HepG2 (cell line): Measurements from ENCODE around the gene TMC4. TPM values are rescaled to one million over a fixed set of nuclear protein-coding genes. Genes with fewer than 3 reads are reported as not detected.
A peak's percentile ranks its signal among the peaks of the same experiment; 100 is the strongest.

Source experiments
- BORCS8-MEF2B ChIP-seq: sonication (generic); formaldehyde crosslinking; IDR thresholded peaks from 2 replicates; pipeline ENCODE4 v1.8.0; 2022; ENCODE audit warnings: mild to moderate bottlenecking, missing genetic modification reagents
- CBX2 ChIP-seq, 2 experiments: fragments of 200-600 bp in 1 of 2; sonication (generic); formaldehyde crosslinking in 1 of 2; IDR thresholded peaks; 2 replicates each; pipeline versions ENCODE4 v1.7.0 to v1.8.1; 2018 to 2022; ENCODE audit warnings: low read depth in 2 of 2, low read length in 1 of 2, mild to moderate bottlenecking in 1 of 2, missing genetic modification reagents in 1 of 2
- CENPX ChIP-seq: sonication (generic); formaldehyde crosslinking; IDR thresholded peaks from 2 replicates; pipeline ENCODE4 v1.9.0; 2021; ENCODE audit warnings: mild to moderate bottlenecking, missing genetic modification reagents, moderate library complexity
- FOXP4 ChIP-seq: sonication (generic); formaldehyde crosslinking; IDR thresholded peaks from 2 replicates; pipeline ENCODE4 v1.4.0; 2020; ENCODE audit warnings: missing genetic modification reagents
- GABPB1 ChIP-seq: IDR thresholded peaks from 2 replicates; pipeline ENCODE4 v1.6.1; 2016; ENCODE audit warnings: mild to moderate bottlenecking, missing genetic modification reagents, moderate library complexity, missing compliant biosample characterization
- GTF2F1 ChIP-seq: fragments of 150-350 bp; IDR thresholded peaks from 2 replicates; pipeline ENCODE4 v1.6.1; 2014; ENCODE audit warnings: low read length
- IKZF5 ChIP-seq: IDR thresholded peaks from 2 replicates; pipeline ENCODE4 v1.6.1; 2018; ENCODE audit warnings: missing genetic modification reagents, mild to moderate bottlenecking, missing compliant biosample characterization
- MLXIP ChIP-seq: sonication (generic); formaldehyde crosslinking; IDR thresholded peaks from 2 replicates; pipeline ENCODE4 v1.9.0; 2021; ENCODE audit warnings: missing genetic modification reagents, borderline replicate concordance
- MTF2 ChIP-seq: sonication (generic); formaldehyde crosslinking; IDR thresholded peaks from 2 replicates; pipeline ENCODE4 v1.5.0; 2020; ENCODE audit warnings: missing genetic modification reagents, borderline replicate concordance
- MYPOP ChIP-seq: sonication (generic); formaldehyde crosslinking; IDR thresholded peaks from 2 replicates; pipeline ENCODE4 v1.8.1; 2023; ENCODE audit warnings: mild to moderate bottlenecking, moderate library complexity, missing genetic modification reagents
- PRMT3 ChIP-seq: sonication (generic); formaldehyde crosslinking; IDR thresholded peaks from 2 replicates; pipeline ENCODE4 v1.8.1; 2022; ENCODE audit warnings: low read depth, mild to moderate bottlenecking, moderate library complexity, missing genetic modification reagents, borderline replicate concordance
- ZBTB2 ChIP-seq: sonication (generic); formaldehyde crosslinking; IDR thresholded peaks from 2 replicates; pipeline ENCODE4 v1.8.0; 2022; ENCODE audit warnings: low read depth, missing genetic modification reagents
- ZNF331 ChIP-seq: sonication (generic); formaldehyde crosslinking; IDR thresholded peaks from 2 replicates; pipeline ENCODE4 v1.4.0; 2020; ENCODE audit warnings: missing genetic modification reagents
- ZNF580 ChIP-seq: IDR thresholded peaks from 2 replicates; pipeline ENCODE4 v1.6.1; 2016; ENCODE audit warnings: low read depth, borderline replicate concordance
- ZSCAN21 ChIP-seq: sonication (generic); formaldehyde crosslinking; IDR thresholded peaks from 2 replicates; pipeline ENCODE4 v1.8.0; 2022; ENCODE audit warnings: mild to moderate bottlenecking, missing genetic modification reagents, moderate library complexity, borderline replicate concordance
- ZSCAN5A ChIP-seq: sonication (generic); formaldehyde crosslinking; IDR thresholded peaks from 2 replicates; pipeline ENCODE4 v1.8.0; 2022; ENCODE audit warnings: mild to moderate bottlenecking, missing genetic modification reagents, borderline replicate concordance
- polyA plus RNA-seq, 8 experiments: library from polyadenylated mRNA; depleted of rRNA in 3 of 8; stranded (reverse) in 7 of 8; unstranded in 1 of 8; fragments of >200 nt; fragmentation: Illumina TruSeq in 4 of 8; extraction: Trizol in 4 of 8; gene quantifications; 2 replicates each; pipeline versions ENCODE4 v1.2.1 to v1.2.3, GENCODE V29; 2011 to 2016; ENCODE audit warnings: low read depth in 4 of 8, missing spikeins in 1 of 8, mixed read lengths in 1 of 8; ENCODE audit not compliant: insufficient read depth in 1 of 8
- total RNA-seq, 5 experiments: library from RNA; depleted of rRNA; stranded (reverse); fragments of >200 nt; fragmentation: Illumina TruSeq; extraction: Trizol; gene quantifications; 2 replicates each; pipeline ENCODE4 v1.2.3, GENCODE V29; 2016; ENCODE audit warnings: low read depth in 1 of 5

Gene TMC4
- total and polyA plus RNA-seq, 2 of the 13 experiments (the other 11 are each of a cell fraction or from before 2014, with no cell fraction given) = 0.13 to 0.24 TPM

- TF ChIP-seq MLXIP (CRISPR knock-in tag) = no peak
- peak; percentile 49; the same call in 1 of the 2 replicates for TF ChIP-seq GABPB1 (CRISPR knock-in tag)
- TF ChIP-seq ZSCAN5A = 0 out of 2 replicates have a peak, but pooled peaks have one; percentile 46
- TF ChIP-seq MYPOP (CRISPR knock-in tag) = no peak; the same call in 1 of the 2 replicates
- TF ChIP-seq ZSCAN21 (CRISPR knock-in tag) = peak; percentile 60; the same call in 1 of the 2 replicates
- TF ChIP-seq PRMT3 = no peak
- no peak for TF ChIP-seq CENPX (CRISPR knock-in tag)
- peak; percentile 50; the same call in 1 of the 2 replicates for TF ChIP-seq MTF2
- peak; percentile 41 for TF ChIP-seq FOXP4 (CRISPR knock-in tag)
- TF ChIP-seq GTF2F1 = no peak
- peak; percentile 65 for TF ChIP-seq ZNF331
- peak; percentile 19; the same call in 1 of the 2 replicates for TF ChIP-seq ZNF580 (CRISPR knock-in tag)
- TF ChIP-seq IKZF5 (CRISPR knock-in tag) = peak; percentile 74; the same call in 1 of the 2 replicates
- peak; percentile 44; the same call in 1 of the 2 replicates for TF ChIP-seq ZBTB2
- no peak for TF ChIP-seq BORCS8-MEF2B
- TF ChIP-seq CBX2 (IDR thresholded peaks at IDR 0.05; ENCODE audit: low read depth, low read length) = no peak
- TF ChIP-seq CBX2 (CRISPR knock-in tag; IDR thresholded peaks at IDR 0.05; ENCODE audit: low read depth) = 0 out of 2 replicates have a peak, but pooled peaks have one; percentile 13
Measured at GRCh38 chr19:54191011-54191810, 18.3 kb upstream of the TMC4 start, which contains the start of gene TSEN34 (continued).
